ENCODE data around the gene PMAIP1.
"Not testable (repeated sequence)": the region's sequence is repeated elsewhere in the genome, so short reads cannot be mapped to it uniquely, and the experiment has no call there.

Gene PMAIP1

DNA sequence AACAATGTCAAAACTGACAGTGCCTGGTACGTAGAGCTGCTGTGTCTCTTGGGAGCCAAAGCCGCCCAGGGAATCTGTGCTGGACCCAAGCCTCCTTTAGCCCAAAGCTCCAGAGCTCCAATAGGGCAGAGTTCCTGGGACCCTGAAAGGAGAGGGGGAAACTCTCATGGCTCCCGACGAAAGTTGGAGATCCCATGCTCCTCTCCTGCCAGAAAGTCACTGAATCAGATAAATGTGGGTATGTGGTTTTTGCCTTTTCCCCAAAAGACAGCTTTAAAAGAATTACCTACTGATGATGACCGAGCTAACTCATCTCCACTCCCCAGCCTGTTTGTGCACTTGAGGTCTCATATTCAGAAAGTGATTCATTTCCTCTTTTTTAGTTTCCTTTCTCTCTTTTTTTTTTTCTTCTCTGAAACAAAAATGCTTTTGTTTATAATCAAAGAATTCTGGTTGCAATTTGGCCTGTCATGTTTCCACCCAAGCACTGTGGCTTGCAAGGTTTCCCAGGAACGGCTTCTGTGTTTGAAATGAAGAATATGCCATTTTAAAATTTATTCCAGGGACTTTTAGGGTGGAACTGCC is 14.1 kb upstream of the PMAIP1 start:
- DNase-seq = no peak

GRCh38 chr18:59886399-59886798 is 13.4 kb upstream of the PMAIP1 start:
- DNase-seq = not testable (repeated sequence)

- no peak for DNase-seq
These were observed 7.7 kb upstream of the PMAIP1 start for GRCh38 chr18:59892123-59892522.

DNA sequence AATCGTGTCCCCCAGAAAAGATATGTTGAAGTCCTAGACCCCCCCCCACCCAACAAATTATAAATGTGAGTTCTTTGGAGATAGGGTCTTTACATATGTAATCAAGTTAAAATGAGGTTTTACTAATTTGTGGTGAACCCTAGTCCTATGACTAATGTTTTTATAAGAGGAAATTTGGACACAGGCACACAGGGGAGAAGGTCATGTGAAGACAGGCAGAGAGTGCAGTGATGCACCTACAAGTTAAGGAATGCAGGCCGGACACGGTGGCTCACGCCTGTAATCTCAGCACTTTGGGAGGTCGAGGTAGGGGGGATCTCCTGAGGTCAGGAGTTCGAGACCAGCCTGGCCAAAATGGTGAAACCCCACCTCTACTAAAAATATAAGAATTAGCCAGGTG is 5.8 kb upstream of the PMAIP1 start:
- DNase-seq = no peak

DNA sequence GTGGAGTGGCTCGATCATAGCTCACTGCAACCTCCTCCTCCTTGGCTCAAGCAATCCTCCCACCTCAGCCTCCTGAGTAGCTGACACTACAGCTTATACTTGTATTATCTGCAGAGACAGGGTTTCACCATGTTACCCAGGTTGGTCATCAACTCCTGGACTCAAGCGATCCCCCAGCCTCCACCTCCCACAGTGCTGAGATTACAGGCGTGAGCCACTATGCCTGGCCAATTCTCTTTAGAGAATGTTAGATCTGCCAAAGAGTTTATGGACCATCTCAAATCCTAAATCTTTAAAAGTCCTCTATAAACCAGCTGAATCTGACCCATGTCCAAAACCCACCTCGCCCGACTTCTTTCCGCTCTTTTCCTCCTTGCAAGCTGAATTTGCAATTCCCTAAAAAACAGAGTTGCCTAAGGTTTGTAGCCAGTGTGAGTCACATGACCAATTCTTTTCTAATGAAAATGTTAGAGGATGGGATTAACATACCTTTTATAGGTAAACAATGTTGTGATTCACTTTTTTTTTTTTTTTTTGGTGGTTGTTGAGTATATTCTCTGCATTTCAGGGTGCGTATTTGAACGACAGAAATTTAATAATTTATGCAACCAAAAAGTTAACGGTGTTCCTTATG is 2.4 kb upstream of the PMAIP1 start:
- DNase-seq = no peak

DNA sequence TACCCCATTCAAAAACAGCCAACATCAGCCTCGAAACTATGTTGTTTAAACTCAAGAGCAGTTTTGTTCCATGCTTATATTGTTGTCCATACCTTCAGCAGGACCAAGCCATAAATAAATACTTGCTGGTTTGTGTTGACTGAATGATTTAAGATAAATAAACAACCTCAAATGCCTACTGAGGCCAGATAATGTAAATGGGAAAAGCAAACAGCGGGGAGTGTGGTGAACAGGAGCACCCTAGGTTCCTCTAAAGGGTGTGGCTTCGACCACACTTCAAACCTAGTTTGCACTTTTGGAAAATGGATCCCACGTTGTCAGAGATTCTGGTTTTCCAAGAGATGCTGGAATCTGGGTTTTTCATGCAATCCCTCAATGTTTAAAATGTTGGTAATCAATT is 1.7 kb upstream of the PMAIP1 start:
- no peak for DNase-seq

DNA sequence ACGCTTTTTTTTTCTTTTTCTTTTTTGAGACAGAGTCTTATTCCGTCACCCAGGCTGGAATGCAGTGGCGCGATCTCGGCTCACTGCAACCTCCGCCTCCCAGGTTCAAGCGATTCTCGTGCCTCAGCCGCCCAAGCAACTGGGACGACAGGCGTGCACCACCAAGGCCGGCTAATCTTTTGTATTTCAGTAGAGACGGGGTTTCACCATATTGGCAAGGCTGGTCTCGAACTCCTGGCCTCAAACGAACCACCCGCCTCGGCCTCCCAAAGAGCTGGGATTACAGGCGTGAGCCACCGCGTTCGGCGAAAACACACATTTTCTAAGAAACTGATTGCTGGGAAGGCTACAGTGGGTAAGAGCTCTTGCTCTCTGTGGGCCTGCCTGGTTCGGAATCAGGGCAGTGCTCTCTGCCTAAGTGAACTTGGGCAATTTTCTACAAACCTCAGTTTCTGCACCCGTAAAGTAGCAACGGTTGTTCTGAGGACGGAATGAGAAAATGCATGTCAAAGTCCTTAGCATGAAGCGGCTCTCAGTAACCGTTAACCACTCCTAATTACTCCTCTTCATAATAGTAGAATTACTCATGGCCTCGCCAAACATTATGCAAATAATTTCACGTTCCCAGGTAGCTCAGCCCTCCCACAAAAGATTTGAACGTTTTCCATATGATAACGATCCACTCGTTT is 1.0 kb upstream of the PMAIP1 start:
- no peak for DNase-seq

- DNase-seq = no peak
These were observed 679 bp downstream of the PMAIP1 start for GRCh38 chr18:59900222-59901128.

GRCh38 chr18:59902131-59902992 is 2.6 kb downstream of the PMAIP1 start:
- no peak for DNase-seq

DNA sequence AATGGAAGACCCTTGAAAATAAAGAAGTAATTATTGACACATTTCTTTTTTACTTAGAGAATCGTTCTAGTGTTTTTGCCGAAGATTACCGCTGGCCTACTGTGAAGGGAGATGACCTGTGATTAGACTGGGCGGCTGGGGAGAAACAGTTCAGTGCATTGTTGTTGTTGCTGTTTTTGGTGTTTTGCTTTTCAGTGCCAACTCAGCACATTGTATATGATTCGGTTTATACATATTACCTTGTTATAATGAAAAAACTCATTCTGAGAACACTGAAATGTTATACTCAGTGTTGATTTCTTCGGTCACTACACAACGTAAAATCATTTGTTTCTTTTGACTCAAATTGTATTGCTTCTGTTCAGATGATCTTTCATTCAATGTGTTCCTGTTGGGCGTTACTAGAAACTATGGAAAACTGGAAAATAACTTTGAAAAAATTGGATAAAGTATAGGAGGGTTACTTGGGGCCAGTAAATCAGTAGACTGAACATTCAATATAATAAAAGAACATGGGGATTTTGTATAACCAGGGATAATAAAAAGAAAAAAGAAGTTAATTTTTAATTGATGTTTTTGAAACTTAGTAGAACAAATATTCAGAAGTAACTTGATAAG is 3.3 kb downstream of the PMAIP1 start:
- DNase-seq = no peak

- no peak for DNase-seq
These were observed 4.3 kb downstream of the PMAIP1 start for GRCh38 chr18:59904011-59904601.

GRCh38 chr18:59905686-59906091 is 5.9 kb downstream of the PMAIP1 start:
- DNase-seq = no peak

DNA sequence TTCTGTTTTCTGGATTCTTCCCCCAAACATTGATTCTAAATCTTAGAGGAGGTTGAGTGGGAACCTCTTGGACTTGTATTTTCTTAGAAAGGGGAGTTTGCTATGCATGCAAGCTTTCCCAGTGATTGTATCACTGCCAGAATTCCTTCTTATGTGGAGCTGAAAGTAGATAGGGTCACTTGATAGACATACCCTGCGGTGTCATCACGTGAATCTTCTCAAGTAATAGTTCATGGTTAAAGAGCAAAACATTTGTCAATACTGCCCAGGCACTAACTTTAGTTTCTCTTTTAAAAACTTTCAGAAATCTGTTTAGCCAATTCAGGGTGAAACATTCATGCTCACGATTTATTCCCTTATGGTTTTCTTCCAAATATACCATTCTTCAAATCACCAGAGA is 6.4 kb downstream of the PMAIP1 start:
- DNase-seq = no peak

DNA sequence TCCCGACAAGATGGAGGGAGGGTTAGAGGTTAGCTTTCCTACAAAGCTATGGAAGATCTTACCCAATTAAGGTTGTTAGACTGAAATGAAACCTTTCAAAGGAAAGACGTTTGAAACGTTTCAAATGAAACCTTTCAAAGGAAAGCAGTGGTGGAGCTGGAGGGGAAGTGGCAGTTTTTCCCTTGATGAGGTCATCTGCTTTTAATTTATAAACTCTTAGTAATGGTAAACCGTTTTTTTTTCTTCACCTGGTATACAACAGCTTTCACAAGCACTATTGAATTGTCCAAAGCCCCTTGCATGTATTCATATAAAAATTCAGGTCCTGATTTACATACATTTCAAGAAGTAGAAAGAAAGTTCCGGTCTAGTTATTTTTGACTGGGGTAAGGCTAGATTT is 7.4 kb downstream of the PMAIP1 start:
- no peak for DNase-seq

DNA sequence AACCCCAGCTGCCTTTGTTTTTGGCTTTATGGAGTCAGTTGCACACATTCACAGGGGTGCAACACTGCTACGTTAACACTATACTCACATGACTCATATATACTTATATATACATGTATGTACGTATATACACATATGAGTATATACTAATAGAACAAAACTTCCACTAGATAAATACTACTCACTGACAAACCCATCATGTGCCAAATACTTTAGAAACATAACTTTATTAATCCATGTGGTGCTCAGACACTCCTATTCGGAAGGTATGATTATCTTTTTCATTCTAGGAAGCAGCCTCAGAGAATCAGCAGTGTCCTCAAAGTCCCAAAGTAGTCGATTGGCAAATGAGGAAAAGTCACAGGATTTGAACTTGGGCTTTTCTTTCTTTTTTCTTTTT is 7.9 kb downstream of the PMAIP1 start:
- no peak for DNase-seq

GRCh38 chr18:59908799-59909198 is 9.0 kb downstream of the PMAIP1 start:
- no peak for DNase-seq

DNA sequence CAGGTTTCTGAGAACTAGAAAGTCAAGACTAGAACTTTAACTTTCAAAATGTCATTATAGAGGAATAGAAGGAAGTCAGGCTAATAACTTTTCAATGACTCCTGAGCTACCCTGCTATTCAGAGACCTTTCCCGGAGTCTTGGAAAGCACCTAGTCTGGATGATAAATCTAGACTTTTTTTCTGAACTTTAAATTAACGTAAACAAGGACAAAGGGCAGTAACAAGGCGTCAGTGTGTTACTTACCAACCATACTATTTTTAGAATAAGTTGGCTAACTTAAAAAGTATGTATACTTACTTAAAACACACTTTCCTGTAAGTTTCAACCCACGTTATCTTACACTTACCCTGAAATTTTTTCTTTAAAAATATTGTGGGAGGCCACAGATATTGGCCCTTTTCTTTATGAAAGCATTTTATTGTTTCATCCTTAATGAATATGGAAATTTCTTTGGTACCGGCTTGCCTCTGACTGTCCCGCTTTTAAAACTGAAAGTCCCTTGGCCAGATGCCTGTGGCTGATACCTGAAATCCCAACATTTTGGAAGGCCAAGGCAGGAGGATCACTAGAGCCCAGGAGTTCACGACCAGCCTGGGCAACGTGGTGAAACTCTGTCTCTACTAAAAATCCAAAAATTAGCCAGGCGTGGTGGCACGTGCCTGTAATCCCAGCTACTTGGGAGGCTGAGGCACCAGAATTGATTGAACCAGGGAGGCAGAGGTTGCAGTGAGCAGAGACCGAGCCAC is 9.7 kb downstream of the PMAIP1 start:
- no peak for DNase-seq

DNA sequence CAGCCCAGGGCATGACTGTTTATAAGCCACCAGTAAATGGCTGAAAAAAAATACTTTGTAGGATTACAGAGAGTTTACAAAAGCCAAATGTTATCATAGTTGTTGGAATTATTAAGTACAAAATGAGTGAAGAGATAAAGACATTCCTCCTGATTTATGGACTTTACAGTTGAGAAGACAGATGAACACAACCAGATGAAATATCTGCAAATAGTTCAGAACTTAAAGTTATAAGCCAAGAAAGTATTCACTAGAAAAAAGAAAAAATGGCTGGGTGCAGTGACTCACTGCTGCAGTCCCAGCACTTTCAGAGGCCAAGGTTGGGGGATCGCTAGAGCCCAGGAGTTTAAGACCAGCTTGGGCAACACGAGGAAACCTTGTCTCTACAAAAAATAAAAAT is 11.2 kb downstream of the PMAIP1 start:
- no peak for DNase-seq

DNA sequence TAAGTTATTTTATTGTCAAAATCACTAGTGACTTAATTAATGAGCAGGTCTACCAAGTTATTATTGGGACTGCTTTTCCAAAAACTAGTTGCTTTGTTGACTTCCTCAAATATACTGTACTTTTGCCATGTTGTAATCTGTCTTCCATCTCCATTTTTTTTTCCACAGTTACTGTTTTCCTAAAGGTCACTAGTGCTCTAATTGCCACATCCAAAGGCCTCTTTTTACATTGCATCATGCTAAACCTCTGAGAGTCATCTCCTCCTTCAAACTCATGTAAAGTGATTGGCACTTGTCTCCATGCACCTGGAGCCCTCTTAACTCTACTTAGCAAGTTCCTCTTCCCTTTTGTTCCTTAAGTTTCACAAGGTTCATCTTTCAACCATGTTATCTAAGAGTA is 11.8 kb downstream of the PMAIP1 start:
- DNase-seq = no peak

- no peak for DNase-seq
These were observed 12.3 kb downstream of the PMAIP1 start for GRCh38 chr18:59912007-59912550.

DNA sequence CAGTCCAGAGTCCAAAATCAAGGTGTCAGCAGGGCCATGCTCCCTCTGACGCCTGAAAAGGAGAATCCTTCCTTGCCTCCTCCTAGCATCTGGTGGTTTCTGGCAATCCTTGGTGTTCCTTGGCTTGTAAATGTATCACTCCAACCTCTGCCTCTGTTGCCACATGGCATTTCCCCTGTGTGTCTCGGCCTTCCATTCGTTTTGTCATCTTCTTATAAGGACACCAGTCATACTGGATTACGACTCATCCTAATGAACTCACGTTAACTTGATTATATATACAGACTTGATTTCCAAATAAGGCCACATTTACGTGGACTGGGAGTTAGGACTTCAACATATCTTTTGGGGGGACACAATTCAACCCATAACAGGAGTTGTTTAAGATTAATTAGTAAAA is 15.8 kb downstream of the PMAIP1 start:
- DNase-seq = no peak
